NCI-H748 (cell line): ENCODE data around the gene AGAP1.
"Not testable (repeated sequence)": the region's sequence is repeated elsewhere in the genome, so short reads cannot be mapped to it uniquely, and the experiment has no call there.

Source experiments
- DNase-seq: peaks from one replicate; lab custom pipeline; 2025; ENCODE audit not compliant: unreplicated experiment; lab: John Stamatoyannopoulos, UW

AGAP1 gene

DNA sequence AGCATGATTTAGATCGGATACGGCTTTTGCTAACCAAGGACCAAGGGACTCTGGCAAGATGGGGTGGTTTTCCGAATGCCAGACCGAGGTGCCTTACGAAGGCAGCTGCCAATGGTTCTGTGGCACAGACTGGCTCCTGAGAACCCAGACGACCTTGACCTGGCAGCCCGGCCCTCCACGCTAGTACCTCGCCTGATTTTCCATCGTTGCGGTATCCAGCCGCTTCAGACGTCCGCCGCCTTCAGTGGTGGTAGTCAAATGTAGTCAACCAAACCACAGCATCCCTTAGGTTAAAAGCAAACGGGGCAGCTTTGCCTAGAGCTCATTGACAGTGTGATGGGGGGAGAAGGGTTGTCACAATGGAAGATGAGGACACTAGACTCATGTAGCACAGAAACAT, 631.7 kb downstream of the AGAP1 start:
- no peak for DNase-seq

DNA sequence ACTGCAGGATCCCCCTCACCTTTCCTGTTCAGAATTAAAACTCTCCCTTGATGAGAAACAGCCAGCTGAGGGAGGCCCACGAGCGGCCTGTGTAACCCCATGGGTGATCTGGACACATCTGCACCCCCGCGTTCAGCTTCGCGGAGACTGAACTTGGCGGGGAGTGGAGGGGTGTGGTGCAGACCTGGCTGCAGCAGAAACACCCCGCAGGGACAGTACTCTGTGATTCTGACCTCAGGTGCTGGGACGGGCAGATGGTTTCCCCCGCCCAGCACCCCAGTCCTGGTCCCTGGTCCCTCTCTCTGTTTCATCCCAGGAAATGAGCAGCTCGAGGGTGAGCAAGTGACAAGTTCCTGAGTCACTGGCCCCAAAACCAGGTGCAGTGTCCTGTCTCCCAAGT, 633.2 kb downstream of the AGAP1 start:
- DNase-seq, result no peak

- DNase-seq, result no peak
Observed at GRCh38 chr2:236128321-236128720, 634.5 kb downstream of the AGAP1 start.

- DNase-seq, result no peak
Observed at GRCh38 chr2:236129935-236130334, 636.1 kb downstream of the AGAP1 start.

DNA sequence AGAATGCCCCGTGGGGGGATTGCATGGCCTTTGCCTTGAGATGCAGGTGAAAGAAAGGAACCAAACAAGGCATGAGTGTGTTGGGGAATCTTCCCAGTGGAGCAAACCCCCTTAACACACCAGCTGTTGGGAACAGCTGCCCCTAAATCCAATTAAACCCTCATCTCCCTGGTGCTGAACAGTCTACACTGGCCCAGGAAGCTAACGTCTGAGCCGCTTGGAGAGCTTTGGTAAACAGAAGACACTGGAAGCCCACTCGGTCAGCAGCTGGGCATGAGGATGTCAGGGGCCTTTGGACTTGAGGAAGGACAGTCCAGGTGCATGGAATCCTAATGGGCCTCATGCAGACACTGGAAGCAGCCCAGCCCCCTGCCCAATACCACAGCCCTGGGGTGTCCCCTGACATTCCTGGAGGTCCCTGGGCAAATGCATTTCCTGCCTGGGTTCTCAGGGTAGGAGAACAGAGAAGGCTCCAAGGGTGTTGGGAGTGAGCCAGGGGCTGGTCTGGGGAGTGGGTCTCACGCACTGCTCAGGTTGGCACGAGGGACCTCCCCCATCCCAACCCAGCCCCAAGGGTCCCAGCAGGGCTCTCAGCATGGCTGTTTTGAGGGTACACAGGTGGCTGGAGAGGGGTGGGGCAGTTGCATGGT, 636.6 kb downstream of the AGAP1 start:
- DNase-seq, result no peak

DNA sequence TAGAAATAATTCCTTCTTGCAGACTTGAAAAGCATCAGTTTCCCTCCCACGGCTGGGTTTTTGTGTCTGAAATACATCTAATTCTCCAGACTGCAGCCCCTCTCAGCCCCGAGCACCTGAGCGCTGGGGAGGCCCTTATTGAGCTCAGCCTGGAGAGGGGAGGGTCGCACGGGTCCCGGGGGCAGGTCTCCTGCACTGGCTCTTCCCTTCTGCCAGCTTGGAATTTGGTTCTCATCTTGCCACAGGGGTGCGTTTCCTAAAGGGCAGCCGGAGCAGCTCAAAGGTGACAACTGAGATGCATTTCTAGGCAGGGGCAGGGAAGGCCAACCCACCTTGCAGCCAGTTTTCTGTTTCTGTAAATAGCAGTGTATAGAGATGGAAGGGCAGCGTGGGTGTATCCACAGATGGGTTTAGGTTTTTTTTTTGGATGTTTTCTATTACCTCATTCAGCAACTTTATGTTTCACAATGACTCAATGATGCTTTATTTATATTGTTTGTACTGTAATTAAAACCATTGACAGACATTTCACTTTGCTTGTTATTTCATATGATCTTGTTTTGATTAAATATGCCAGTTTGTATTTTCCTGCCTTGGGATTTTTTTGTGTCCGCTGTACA, 637.3 kb downstream of the AGAP1 start:
- DNase-seq, result no peak

GRCh38 chr2:236133410-236134012, 639.7 kb downstream of the AGAP1 start:
- no peak for DNase-seq

GRCh38 chr2:236136538-236136937, 642.7 kb downstream of the AGAP1 start:
- DNase-seq, result peak; percentile 54

- no peak for DNase-seq
Observed at GRCh38 chr2:236137066-236137465, 643.2 kb downstream of the AGAP1 start.

DNA sequence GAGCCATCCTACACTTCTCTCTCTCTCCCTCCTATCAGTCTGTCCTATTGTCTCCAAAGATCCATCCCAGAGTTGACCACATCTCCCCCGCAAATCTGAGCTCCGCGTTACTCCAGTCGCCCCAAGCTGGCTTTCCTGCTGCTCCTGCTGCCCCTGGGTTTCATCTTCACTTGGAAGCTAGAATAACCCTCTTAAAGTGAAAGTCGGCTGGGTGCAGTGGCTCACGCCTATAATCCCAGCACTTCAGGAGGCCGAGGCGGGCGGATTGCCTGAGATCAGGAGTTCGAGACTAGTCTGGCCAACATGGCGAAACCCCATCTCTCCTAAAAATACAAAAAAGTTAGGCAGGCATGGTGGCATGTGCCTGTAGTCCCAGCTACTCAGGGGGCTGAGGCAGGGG, 647.8 kb downstream of the AGAP1 start:
- DNase-seq, result not testable (repeated sequence)

GRCh38 chr2:236143811-236144210, 650.0 kb downstream of the AGAP1 start:
- no peak for DNase-seq

- DNase-seq, result no peak
Observed at GRCh38 chr2:236146436-236146835, 652.6 kb downstream of the AGAP1 start.

GRCh38 chr2:236155406-236155805, 661.6 kb downstream of the AGAP1 start:
- DNase-seq, result no peak

DNA sequence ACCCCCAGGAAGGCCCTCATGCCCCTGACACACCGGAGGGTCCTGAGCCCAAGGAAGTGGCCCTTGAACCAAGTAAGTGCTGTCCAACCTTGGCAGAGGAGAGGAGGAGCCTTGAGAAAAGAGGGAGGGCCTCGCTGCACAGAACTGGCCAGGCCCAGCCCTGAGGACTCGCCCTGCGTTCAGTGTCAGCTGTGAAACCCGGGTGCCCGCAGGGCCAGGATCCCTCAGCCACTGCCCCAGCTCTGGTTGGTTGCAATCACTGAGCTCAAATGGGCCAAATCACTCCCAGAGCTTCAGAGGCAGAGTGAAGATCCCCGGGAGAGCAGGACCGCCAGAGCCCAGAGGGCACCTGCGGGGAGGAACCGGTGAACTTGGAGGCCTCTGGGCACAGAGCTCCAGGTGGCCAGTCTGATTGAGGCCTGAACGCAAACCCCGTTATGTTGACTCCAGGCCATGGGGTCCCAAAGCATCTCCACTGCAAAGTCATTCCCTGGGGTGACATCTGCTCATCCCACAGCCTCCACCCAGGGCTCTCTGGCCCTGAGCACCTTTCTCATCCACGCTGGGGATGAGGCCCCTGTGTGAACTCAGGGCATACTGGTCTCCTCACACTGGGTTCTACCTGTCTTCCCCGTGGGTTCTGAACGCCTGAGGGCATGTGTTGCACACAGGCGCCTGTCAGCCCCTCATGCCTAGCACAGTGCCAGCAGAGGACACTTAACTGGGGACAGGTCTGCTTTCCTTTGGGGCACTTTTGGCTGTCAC, 662.4 kb downstream of the AGAP1 start:
- no peak for DNase-seq

DNA sequence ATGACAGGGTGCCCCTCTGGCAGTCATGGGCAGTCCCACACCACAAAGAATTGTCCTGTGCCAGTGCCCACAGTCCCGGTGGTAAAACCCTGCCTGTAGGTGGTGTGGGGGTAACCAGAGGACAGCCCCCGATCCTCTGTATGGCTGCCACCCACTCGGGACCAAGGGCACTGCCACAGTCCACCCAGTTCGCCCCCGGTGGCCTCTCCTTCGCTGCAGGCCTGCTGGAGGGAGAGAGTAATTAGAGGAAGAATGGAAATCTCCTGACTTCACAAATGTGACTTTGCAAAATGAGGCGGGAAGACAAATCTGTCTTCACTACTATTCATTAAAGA, 663.0 kb downstream of the AGAP1 start:
- no peak for DNase-seq

- DNase-seq, result no peak
Observed at GRCh38 chr2:236157366-236157765, 663.5 kb downstream of the AGAP1 start.

- no peak for DNase-seq
Observed at GRCh38 chr2:236157815-236158498, 664.1 kb downstream of the AGAP1 start.

DNA sequence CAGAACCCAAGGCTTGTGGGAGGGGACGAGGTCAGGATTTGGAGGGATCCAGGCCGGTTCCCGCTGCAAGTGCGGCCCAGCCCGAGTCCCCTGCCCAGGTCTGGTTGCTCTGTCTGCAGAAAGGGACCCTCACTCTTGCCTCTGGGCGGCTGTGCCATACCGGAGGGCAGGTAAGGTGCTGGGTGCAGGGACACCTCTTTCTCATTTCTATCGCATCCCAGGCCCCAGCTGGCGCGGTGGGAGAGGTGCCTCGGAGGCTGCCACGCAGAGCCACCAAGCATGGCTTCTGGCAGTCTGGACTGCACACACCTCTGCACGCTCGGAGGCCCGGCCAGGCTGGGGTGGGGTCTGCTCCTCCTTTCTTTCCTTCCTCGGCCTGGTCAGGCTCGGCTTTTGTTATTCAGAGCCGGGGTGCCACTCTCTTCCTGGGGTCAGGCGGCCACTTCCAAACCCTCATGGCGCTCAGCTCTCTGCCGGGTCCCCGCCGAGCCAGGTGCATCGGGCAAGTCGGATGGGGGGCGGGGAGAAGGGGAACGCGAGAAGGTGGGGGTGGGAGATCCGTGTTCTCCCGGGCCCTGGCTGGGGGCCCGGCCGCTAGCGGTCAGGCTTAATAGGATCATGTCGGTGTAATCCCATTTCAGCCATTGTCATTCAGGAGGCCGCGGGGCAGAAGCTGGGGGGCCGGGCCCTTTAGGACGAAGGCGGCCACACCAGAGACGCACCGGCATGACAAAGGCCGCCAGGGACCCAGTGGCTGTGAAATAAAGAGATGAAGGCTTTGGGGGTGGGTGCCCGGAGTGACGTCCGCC, 665.3 kb downstream of the AGAP1 start:
- DNase-seq, result no peak

DNA sequence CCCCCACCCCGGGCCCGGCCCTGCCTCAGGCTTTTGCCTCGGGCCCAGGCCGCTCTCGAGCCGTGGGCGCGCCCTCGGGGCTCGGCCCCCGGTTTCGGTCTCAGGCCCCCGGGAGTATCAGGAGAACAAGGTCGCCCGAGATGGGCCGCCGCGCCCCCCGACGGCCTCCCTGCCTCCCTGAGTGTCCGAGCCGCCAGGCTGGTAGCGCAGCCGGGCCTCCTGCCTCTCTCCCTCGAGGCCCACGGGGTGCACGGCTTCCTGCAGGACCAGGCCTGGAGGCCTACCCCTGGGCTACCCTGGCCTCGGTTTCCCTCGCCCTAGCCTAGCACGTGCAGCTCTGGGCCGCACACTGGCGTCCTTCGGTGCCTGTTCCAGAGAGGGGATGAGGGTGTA, 665.9 kb downstream of the AGAP1 start:
- no peak for DNase-seq

DNA sequence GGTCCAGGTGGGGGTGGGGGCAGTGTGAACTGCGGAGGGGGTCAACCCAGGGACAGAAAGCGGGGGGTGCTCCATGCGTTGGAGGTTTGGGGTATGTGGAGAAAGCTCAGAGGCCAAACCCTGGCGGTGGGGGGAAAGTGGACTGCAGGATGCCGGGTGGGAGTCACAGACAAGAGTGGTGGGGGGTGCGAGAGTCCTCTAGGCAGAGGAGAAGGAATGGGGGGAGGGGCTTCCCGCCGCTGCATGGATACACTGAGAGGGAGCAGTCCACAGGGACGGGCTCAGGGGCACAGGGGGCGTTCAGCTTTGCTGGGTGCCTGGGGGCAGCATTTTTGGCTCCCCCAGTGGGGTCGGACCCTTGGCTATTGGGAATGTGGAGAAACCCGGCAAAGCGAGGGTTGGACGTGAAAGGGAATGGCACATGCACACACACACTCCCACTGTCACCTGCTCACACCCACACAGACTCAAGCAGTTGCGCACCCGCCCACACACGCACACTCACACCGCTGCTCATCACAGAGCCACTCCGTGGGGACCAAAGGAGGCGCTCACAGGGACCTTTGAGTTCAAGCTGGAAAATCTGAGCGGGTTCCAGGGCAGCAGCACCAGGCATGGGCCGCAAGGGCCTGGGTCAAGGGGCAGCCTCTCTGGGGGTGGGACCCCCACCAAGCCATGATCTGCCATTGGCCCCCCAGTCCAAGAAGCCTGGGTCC, 666.7 kb downstream of the AGAP1 start:
- no peak for DNase-seq
